HL-60 (cell line): ENCODE data around the gene TMEM163.

ENCODE experiments used
- DNase-seq, 2 experiments: peaks; one replicate each; pipeline ENCODE4 v3.0.0-alpha.2; 2010 to 2020; ENCODE audit warnings: low read depth in 1 of 2, low spot score in 1 of 2
- H3K27ac ChIP-seq: fragments of 250-450 bp; sonication (Bioruptor Pico); replicated peaks from 2 replicates; pipeline ENCODE4 v1.5.1; 2020; ENCODE audit warnings: mild to moderate bottlenecking, moderate library complexity
- H3K27me3 ChIP-seq: fragments of 250-450 bp; sonication (Bioruptor Pico); 2 replicates; pipeline ENCODE4 v1.5.1; 2021; ENCODE audit warnings: mild to moderate bottlenecking, moderate library complexity; ENCODE audit not compliant: insufficient read depth, poor library complexity, severe bottlenecking
- H3K4me3 ChIP-seq: replicated peaks from 2 replicates; pipeline ENCODE4 v1.5.1; 2011; ENCODE audit warnings: mild to moderate bottlenecking, control low read depth, low read length; ENCODE audit not compliant: insufficient read depth
- CTCF ChIP-seq: IDR thresholded peaks from one replicate; pipeline ENCODE4 v1.5.1; 2011; ENCODE audit warnings: low read length, control low read depth, inconsistent platforms; ENCODE audit not compliant: insufficient read depth
- GABPA ChIP-seq: IDR thresholded peaks from 2 replicates; pipeline ENCODE4 v1.6.1; 2012; ENCODE audit warnings: low read depth
- POLR2AphosphoS5 ChIP-seq: IDR thresholded peaks from 2 replicates; pipeline ENCODE4 v1.6.1; 2012; ENCODE audit warnings: low read depth
- REST ChIP-seq: IDR thresholded peaks from 2 replicates; pipeline ENCODE4 v1.6.1; 2012; ENCODE audit warnings: low read depth; ENCODE audit not compliant: insufficient replicate concordance
- SPI1 ChIP-seq: IDR thresholded peaks from 2 replicates; pipeline ENCODE4 v1.6.1; 2012; ENCODE audit warnings: low read depth, mild to moderate bottlenecking, borderline replicate concordance

The TMEM163 gene

GRCh38 chr2:134665727-134666506 lies 52.9 kb downstream of the TMEM163 start:
- H3K4me3 ChIP-seq, result no peak overlapping the region
- peaks cover 2% of the 10 kb centered on the region for H3K27me3 ChIP-seq
- TF ChIP-seq GABPA, result no peak
- no peak for DNase-seq
- no peak overlapping the region for H3K27ac ChIP-seq

GRCh38 chr2:134663451-134664450 lies 55.0 kb downstream of the TMEM163 start:
- TF ChIP-seq SPI1, result no peak
- TF ChIP-seq POLR2AphosphoS5, result no peak
- no peak for TF ChIP-seq GABPA
- TF ChIP-seq REST, result no peak
- TF ChIP-seq CTCF, result no peak

GRCh38 chr2:134662751-134663150 lies 56.0 kb downstream of the TMEM163 start:
- H3K4me3 ChIP-seq, result no peak overlapping the region
- no peak overlapping the region for H3K27ac ChIP-seq
- DNase-seq, result no peak
- TF ChIP-seq SPI1 (no peak), POLR2AphosphoS5 (no peak), REST (no peak), CTCF (no peak), GABPA (no peak)
- peaks cover 2% of the 10 kb centered on the region for H3K27me3 ChIP-seq

More at GRCh38 chr2:134663451-134664450, 55.0 kb downstream of the TMEM163 start:
- Histone ChIP-seq H3K27me3 (peaks cover 2% of the 10 kb centered on the region), H3K4me3 (no peak overlapping the region), H3K27ac (no peak overlapping the region)
- DNase-seq, result no peak
